RWPE1 (cell line): ENCODE data around the gene NKG7.

Source experiments
- CTCF ChIA-PET: fragments of 350-600 bp; sonication (Branson Sonifier 250); formaldehyde crosslinking; extraction: SDS; loops from one replicate; lab custom pipeline; 2021; lab: Yijun Ruan, JAX
- POLR2A ChIA-PET: fragments of 400-600 bp; formaldehyde crosslinking; extraction: SDS; loops from one replicate; lab custom pipeline; 2020; ENCODE audit warnings: antibody characterized with exemption; ENCODE audit not compliant: low non-redundant PET; lab: Yijun Ruan, JAX
- DNase-seq: peaks from one replicate; pipeline ENCODE4 v3.0.0; 2012; ENCODE audit warnings: low spot score
- H3K27ac ChIP-seq: fragments of 450-650 bp; 2 replicates; pipeline ENCODE4 v1.5.1; 2017
- CTCF ChIP-seq: fragments of 450-650 bp; conservative IDR thresholded peaks from 2 replicates; pipeline ENCODE4 v1.5.1; 2017; ENCODE audit warnings: low read depth, mild to moderate bottlenecking

NKG7 gene

GRCh38 chr19:51326216-51327065 lies 46.0 kb downstream of the NKG7 start:
- CTCF ChIA-PET = no interaction called here
- no peak for DNase-seq
- POLR2A ChIA-PET = no interaction called here
- TF ChIP-seq CTCF = no peak
- H3K27ac ChIP-seq = no peak overlapping the region

- no peak for DNase-seq
- no peak overlapping the region for H3K27ac ChIP-seq
- ChIA-PET POLR2A (no interaction called here), CTCF (no interaction called here)
- TF ChIP-seq CTCF = no peak
Observed at GRCh38 chr19:51325161-51325976, 47.1 kb downstream of the NKG7 start.

- TF ChIP-seq CTCF = no peak
- CTCF ChIA-PET = no interaction called here
- H3K27ac ChIP-seq = no peak overlapping the region
- POLR2A ChIA-PET = no interaction called here
- DNase-seq = no peak
Observed at GRCh38 chr19:51324167-51324481, 48.3 kb downstream of the NKG7 start.

- no peak for TF ChIP-seq CTCF
- CTCF ChIA-PET = no interaction called here
- H3K27ac ChIP-seq = no peak overlapping the region
- no peak for DNase-seq
- POLR2A ChIA-PET = no interaction called here
Observed at GRCh38 chr19:51323481-51324166, 48.8 kb downstream of the NKG7 start.

GRCh38 chr19:51321799-51322198 lies 50.7 kb downstream of the NKG7 start:
- no peak for DNase-seq
- no peak for TF ChIP-seq CTCF
- CTCF ChIA-PET = no interaction called here
- POLR2A ChIA-PET = no interaction called here
- H3K27ac ChIP-seq = no peak overlapping the region
